ENCODE data around the gene MYO3B. TPM values are rescaled to one million over a fixed set of nuclear protein-coding genes. Genes with fewer than 3 reads are reported as not detected.
"Not testable (repeated sequence)": the region's sequence is repeated elsewhere in the genome, so short reads cannot be mapped to it uniquely, and the experiment has no call there.

Gene MYO3B
- total and polyA plus RNA-seq, 2 donors (not counting 1 experiment from before 2014, with no cell fraction given), result not detected

- H3K36me3 ChIP-seq (replicated peaks in 1 of 2; ENCODE audit: control extremely low read depth in 1 of 2, control insufficient read depth in 1 of 2, extremely low read depth in 1 of 2, insufficient read depth in 2 of 2, low read length in 1 of 2), result no peaks in the 10 kb centered on the region
- TF ChIP-seq EZH2 (IDR thresholded peaks at IDR 0.05; ENCODE audit: borderline replicate concordance, insufficient read depth, low read depth, low read length, poor library complexity, severe bottlenecking), result no peak
- TF ChIP-seq, protein P1, sequence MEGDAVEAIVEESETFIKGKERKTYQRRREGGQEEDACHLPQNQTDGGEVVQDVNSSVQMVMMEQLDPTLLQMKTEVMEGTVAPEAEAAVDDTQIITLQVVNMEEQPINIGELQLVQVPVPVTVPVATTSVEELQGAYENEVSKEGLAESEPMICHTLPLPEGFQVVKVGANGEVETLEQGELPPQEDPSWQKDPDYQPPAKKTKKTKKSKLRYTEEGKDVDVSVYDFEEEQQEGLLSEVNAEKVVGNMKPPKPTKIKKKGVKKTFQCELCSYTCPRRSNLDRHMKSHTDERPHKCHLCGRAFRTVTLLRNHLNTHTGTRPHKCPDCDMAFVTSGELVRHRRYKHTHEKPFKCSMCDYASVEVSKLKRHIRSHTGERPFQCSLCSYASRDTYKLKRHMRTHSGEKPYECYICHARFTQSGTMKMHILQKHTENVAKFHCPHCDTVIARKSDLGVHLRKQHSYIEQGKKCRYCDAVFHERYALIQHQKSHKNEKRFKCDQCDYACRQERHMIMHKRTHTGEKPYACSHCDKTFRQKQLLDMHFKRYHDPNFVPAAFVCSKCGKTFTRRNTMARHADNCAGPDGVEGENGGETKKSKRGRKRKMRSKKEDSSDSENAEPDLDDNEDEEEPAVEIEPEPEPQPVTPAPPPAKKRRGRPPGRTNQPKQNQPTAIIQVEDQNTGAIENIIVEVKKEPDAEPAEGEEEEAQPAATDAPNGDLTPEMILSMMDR (IDR thresholded peaks at IDR 0.05), result no peak
- H3K27ac ChIP-seq (ENCODE audit: low read length in 2 of 2), result no peak overlapping the region
- no peaks in the 10 kb centered on the region for H3K27me3 ChIP-seq (replicated peaks in 1 of 4; ENCODE audit: control extremely low read depth in 1 of 4, control insufficient read depth in 3 of 4, insufficient read depth in 4 of 4, low read length in 3 of 4)
- POLR2A ChIA-PET, result no interaction called here
- Mint-ChIP-seq H3K4me3 (no peak overlapping the region), H3K4me1 (no peaks in the 10 kb centered on the region), H3K27ac (no peak overlapping the region), H3K9me3 (ENCODE audit: insufficient read depth) (peaks cover 3% of the 10 kb centered on the region), H3K27me3 (no peaks in the 10 kb centered on the region)
- WGBS (ENCODE audit: insufficient coverage), result no CpG with 5 or more reads among the region's 2 CpGs
- intact Hi-C loops (cut with micrococcal nuclease), result no loop called here
- H3K9me3 ChIP-seq (ENCODE audit: control extremely low read depth in 1 of 3, control insufficient read depth in 2 of 3, insufficient read depth in 1 of 3, low read length in 2 of 3), result no peaks in the 10 kb centered on the region
- H3K4me2 ChIP-seq (replicated peaks; ENCODE audit: low read depth, low read length, poor library complexity, severe bottlenecking), result no peak overlapping the region
- H3K4me3 ChIP-seq (ENCODE audit: control extremely low read depth in 1 of 5, extremely low read depth in 1 of 5, insufficient read depth in 1 of 5, low read depth in 2 of 5, low read length in 4 of 5), result no peak overlapping the region
- DNase-seq (no peak), ATAC-seq (ENCODE audit: low read depth) (no peak)
- H4K20me1 ChIP-seq (ENCODE audit: control insufficient read depth, insufficient read depth, low read length, poor library complexity, severe bottlenecking), result no peaks in the 10 kb centered on the region
- H3K4me1 ChIP-seq (ENCODE audit: control insufficient read depth in 2 of 2, insufficient read depth in 2 of 2, low read length in 2 of 2), result no peaks in the 10 kb centered on the region
- no peak overlapping the region for H3K9ac ChIP-seq (ENCODE audit: low read length)
- CTCF ChIA-PET, result no interaction called here
- no peak overlapping the region for H2AFZ ChIP-seq (ENCODE audit: insufficient read depth, low read depth, low read length, poor library complexity, severe bottlenecking)
- H3K79me2 ChIP-seq (ENCODE audit: control insufficient read depth, insufficient read depth, low read length), result no peaks in the 10 kb centered on the region
These were observed 100.0 kb downstream of the MYO3B start for GRCh38 chr2:170277951-170278350.

- POLR2A ChIA-PET; H3K4me1 Mint-ChIP-seq; H3K4me2 ChIP-seq (replicated peaks; ENCODE audit: low read depth, low read length, poor library complexity, severe bottlenecking); H3K4me1 ChIP-seq (ENCODE audit: control insufficient read depth in 2 of 2, insufficient read depth in 2 of 2, low read length in 2 of 2); H4K20me1 ChIP-seq (ENCODE audit: control insufficient read depth, insufficient read depth, low read length, poor library complexity, severe bottlenecking); DNase-seq; H3K9me3 ChIP-seq (ENCODE audit: control extremely low read depth in 1 of 3, control insufficient read depth in 2 of 3, insufficient read depth in 1 of 3, low read length in 2 of 3); H3K9me3 Mint-ChIP-seq (ENCODE audit: insufficient read depth); ATAC-seq (ENCODE audit: low read depth); H3K4me3 ChIP-seq (ENCODE audit: control extremely low read depth in 1 of 5, extremely low read depth in 1 of 5, insufficient read depth in 1 of 5, low read depth in 2 of 5, low read length in 4 of 5); CTCF ChIA-PET; H3K27me3 ChIP-seq (replicated peaks in 1 of 4; ENCODE audit: control extremely low read depth in 1 of 4, control insufficient read depth in 3 of 4, insufficient read depth in 4 of 4, low read length in 3 of 4); H2AFZ ChIP-seq (ENCODE audit: insufficient read depth, low read depth, low read length, poor library complexity, severe bottlenecking); H3K27ac Mint-ChIP-seq; H3K9ac ChIP-seq (ENCODE audit: low read length); H3K79me2 ChIP-seq (ENCODE audit: control insufficient read depth, insufficient read depth, low read length); H3K27me3 Mint-ChIP-seq; H3K4me3 Mint-ChIP-seq; H3K36me3 ChIP-seq (replicated peaks in 1 of 2; ENCODE audit: control extremely low read depth in 1 of 2, control insufficient read depth in 1 of 2, extremely low read depth in 1 of 2, insufficient read depth in 2 of 2, low read length in 1 of 2); H3K27ac ChIP-seq (ENCODE audit: low read length in 2 of 2); intact Hi-C loops (cut with micrococcal nuclease): not testable (repeated sequence)
- WGBS (ENCODE audit: insufficient coverage), result no CpG with 5 or more reads among the region's 2 CpGs
These were observed 101.7 kb downstream of the MYO3B start for GRCh38 chr2:170279615-170280014.

Measured in B cell (primary cell).